ENCODE data around the gene NLRC5. TPM values are rescaled to one million over a fixed set of nuclear protein-coding genes. Genes with fewer than 3 reads are reported as not detected.

NLRC5 gene
- total and polyA plus RNA-seq, 9 of the 15 experiments (the other 6 are each of a cell fraction or from before 2014, with no cell fraction given) = 0.59 to 0.71 TPM; not detected in 7

- TF ChIP-seq ZNF592 (IDR thresholded peaks at IDR 0.05) = peak; percentile 68; the same call in 1 of the 2 replicates
- TF ChIP-seq, protein P1, sequence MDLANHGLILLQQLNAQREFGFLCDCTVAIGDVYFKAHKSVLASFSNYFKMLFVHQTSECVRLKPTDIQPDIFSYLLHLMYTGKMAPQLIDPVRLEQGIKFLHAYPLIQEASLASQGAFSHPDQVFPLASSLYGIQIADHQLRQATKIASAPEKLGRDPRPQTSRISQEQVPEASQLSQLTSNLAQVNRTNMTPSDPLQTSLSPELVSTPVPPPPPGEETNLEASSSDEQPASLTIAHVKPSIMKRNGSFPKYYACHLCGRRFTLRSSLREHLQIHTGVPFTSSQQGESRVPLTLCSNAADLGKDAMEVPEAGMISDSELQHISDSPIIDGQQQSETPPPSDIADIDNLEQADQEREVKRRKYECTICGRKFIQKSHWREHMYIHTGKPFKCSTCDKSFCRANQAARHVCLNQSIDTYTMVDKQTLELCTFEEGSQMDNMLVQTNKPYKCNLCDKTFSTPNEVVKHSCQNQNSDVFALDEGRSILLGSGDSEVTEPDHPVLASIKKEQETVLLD (IDR thresholded peaks at IDR 0.05) = no peak
- no peak for TF ChIP-seq RBM39 (optimal IDR thresholded peaks at IDR 0.05; ENCODE audit: low read depth, low read length)
- no peak for TF ChIP-seq C11orf30 (IDR thresholded peaks at IDR 0.05; ENCODE audit: low read depth)
- TF ChIP-seq NR4A1 (CRISPR knock-in tag; IDR thresholded peaks at IDR 0.05) = no peak
- no peak for TF ChIP-seq NR4A1 (tag; IDR thresholded peaks at IDR 0.05)
- no peak for TF ChIP-seq SETDB1 (IDR thresholded peaks at IDR 0.05; ENCODE audit: low read length)
- no peak for TF ChIP-seq ETV1 (tag; conservative IDR thresholded peaks at IDR 0.05; ENCODE audit: low read depth)
- TF ChIP-seq, protein P2, sequence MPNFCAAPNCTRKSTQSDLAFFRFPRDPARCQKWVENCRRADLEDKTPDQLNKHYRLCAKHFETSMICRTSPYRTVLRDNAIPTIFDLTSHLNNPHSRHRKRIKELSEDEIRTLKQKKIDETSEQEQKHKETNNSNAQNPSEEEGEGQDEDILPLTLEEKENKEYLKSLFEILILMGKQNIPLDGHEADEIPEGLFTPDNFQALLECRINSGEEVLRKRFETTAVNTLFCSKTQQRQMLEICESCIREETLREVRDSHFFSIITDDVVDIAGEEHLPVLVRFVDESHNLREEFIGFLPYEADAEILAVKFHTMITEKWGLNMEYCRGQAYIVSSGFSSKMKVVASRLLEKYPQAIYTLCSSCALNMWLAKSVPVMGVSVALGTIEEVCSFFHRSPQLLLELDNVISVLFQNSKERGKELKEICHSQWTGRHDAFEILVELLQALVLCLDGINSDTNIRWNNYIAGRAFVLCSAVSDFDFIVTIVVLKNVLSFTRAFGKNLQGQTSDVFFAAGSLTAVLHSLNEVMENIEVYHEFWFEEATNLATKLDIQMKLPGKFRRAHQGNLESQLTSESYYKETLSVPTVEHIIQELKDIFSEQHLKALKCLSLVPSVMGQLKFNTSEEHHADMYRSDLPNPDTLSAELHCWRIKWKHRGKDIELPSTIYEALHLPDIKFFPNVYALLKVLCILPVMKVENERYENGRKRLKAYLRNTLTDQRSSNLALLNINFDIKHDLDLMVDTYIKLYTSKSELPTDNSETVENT (CRISPR knock-in tag; IDR thresholded peaks at IDR 0.05) = no peak
- no peak for TF ChIP-seq ZFP30 (CRISPR knock-in tag; IDR thresholded peaks at IDR 0.05; ENCODE audit: borderline replicate concordance)
- TF ChIP-seq EZH2 (IDR thresholded peaks at IDR 0.05; ENCODE audit: borderline replicate concordance, low read depth, low read length) = no peak
- peak; percentile 19; the same call in 1 of the 2 replicates for TF ChIP-seq SMARCC2 (IDR thresholded peaks at IDR 0.05; ENCODE audit: low read depth)
- TF ChIP-seq KLF16 (IDR thresholded peaks at IDR 0.05) = peak; percentile 77
- TF ChIP-seq HMG20A (CRISPR knock-in tag; conservative IDR thresholded peaks at IDR 0.05) = no peak
- TF ChIP-seq ZNF217 (CRISPR knock-in tag; IDR thresholded peaks at IDR 0.05) = no peak
- peak; percentile 66 for TF ChIP-seq ARID1B (IDR thresholded peaks at IDR 0.05)
- no peak for TF ChIP-seq KAT2B (IDR thresholded peaks at IDR 0.05; ENCODE audit: low read depth, low read length)
- no peak for TF ChIP-seq ZNF398 (CRISPR knock-in tag; IDR thresholded peaks at IDR 0.05)
Observed at GRCh38 chr16:56964243-56965148, 24.9 kb upstream of the NLRC5 start (continued).
